Astrocyte (in vitro differentiated cells and primary cell): ENCODE measurements around the gene FBN1. TPM values are rescaled to one million over a fixed set of nuclear protein-coding genes. Genes with fewer than 3 reads are reported as not detected.
A peak's percentile ranks its signal among the peaks of the same experiment; 100 is the strongest.

Experiments
- DNase-seq: peaks from one replicate; pipeline ENCODE4 v3.0.0-alpha.2; 2010; ENCODE audit warnings: low read depth
- FAIRE-seq: peaks from 2 replicates; lab custom pipeline; 2011; peaks lifted over from hg19 to GRCh38; lab: Jason Lieb, UNC
- H2AFZ ChIP-seq: 2 replicates; pipeline ENCODE4 v1.6.0; 2012; ENCODE audit warnings: low read depth, low read length, inconsistent platforms
- H3K27ac ChIP-seq: 2 replicates; pipeline ENCODE4 v1.5.1; 2011; ENCODE audit warnings: low read depth, low read length, inconsistent platforms
- H3K27me3 ChIP-seq: 2 replicates; pipeline ENCODE4 v1.6.0; 2011; ENCODE audit warnings: low read length, inconsistent platforms; ENCODE audit not compliant: insufficient read depth
- H3K36me3 ChIP-seq: 2 replicates; pipeline ENCODE4 v1.5.1; 2011; ENCODE audit warnings: low read length, inconsistent platforms; ENCODE audit not compliant: insufficient read depth
- H3K4me1 ChIP-seq: 2 replicates; pipeline ENCODE4 v1.5.1; 2011; ENCODE audit warnings: low read length, inconsistent platforms; ENCODE audit not compliant: insufficient read depth
- H3K4me2 ChIP-seq: 2 replicates; pipeline ENCODE4 v1.6.0; 2012; ENCODE audit warnings: low read length, inconsistent platforms
- H3K4me3 ChIP-seq: 2 replicates; pipeline ENCODE4 v1.5.1; 2011; ENCODE audit warnings: low read depth, mild to moderate bottlenecking, low read length, inconsistent platforms; ENCODE audit not compliant: insufficient read depth
- H3K79me2 ChIP-seq: 2 replicates; pipeline ENCODE4 v1.6.0; 2012; ENCODE audit warnings: mild to moderate bottlenecking, low read length, inconsistent platforms; ENCODE audit not compliant: insufficient read depth
- H3K9ac ChIP-seq: 2 replicates; pipeline ENCODE4 v1.6.0; 2012; ENCODE audit warnings: mild to moderate bottlenecking, low read length, inconsistent platforms
- H3K9me3 ChIP-seq: 2 replicates; pipeline ENCODE4 v1.5.1; 2012; ENCODE audit warnings: low read depth, mild to moderate bottlenecking, low read length, inconsistent platforms; ENCODE audit not compliant: insufficient read depth
- H4K20me1 ChIP-seq: 2 replicates; pipeline ENCODE4 v1.6.0; 2012; ENCODE audit warnings: low read length, inconsistent platforms; ENCODE audit not compliant: insufficient read depth
- H3K27ac Mint-ChIP-seq: one replicate; pipeline ENCODE4 v1.8.0; 2021; ENCODE audit warnings: mild to moderate bottlenecking, mixed read lengths; ENCODE audit not compliant: unreplicated experiment
- H3K27me3 Mint-ChIP-seq: one replicate; pipeline ENCODE4 v1.8.0; 2021; ENCODE audit warnings: low read depth, mixed read lengths; ENCODE audit not compliant: unreplicated experiment
- H3K36me3 Mint-ChIP-seq: one replicate; pipeline ENCODE4 v1.8.0; 2021; ENCODE audit warnings: low read depth, mixed read lengths; ENCODE audit not compliant: unreplicated experiment
- H3K4me1 Mint-ChIP-seq: one replicate; pipeline ENCODE4 v1.8.0; 2021; ENCODE audit warnings: low read depth, mixed read lengths; ENCODE audit not compliant: unreplicated experiment
- H3K4me3 Mint-ChIP-seq: one replicate; pipeline ENCODE4 v1.8.0; 2021; ENCODE audit warnings: mild to moderate bottlenecking, moderate library complexity, mixed read lengths; ENCODE audit not compliant: unreplicated experiment
- H3K9me3 Mint-ChIP-seq: one replicate; pipeline ENCODE4 v1.8.0; 2021; ENCODE audit warnings: mild to moderate bottlenecking, mixed read lengths; ENCODE audit not compliant: unreplicated experiment
- EZH2 ChIP-seq: IDR thresholded peaks from 2 replicates; pipeline ENCODE4 v1.6.1; 2012; ENCODE audit warnings: mild to moderate bottlenecking, low read length, inconsistent platforms; ENCODE audit not compliant: insufficient read depth
- total RNA-seq: library from RNA; stranded (reverse); gene quantifications from 2 replicates; pipeline ENCODE4 v1.2.1, GENCODE V29; 2021
- TF ChIP-seq, protein P1 (sequence below): IDR thresholded peaks from 2 replicates; pipeline ENCODE4 v1.5.1; 2011; ENCODE audit warnings: low read depth, mild to moderate bottlenecking, inconsistent platforms, low read length, moderate library complexity; ENCODE audit not compliant: insufficient read depth

The FBN1 gene
- total RNA-seq, 1 donor from 2014 or later = 210 TPM

GRCh38 chr15:48486228-48486627 lies 159.3 kb downstream of the FBN1 start:
- Histone ChIP-seq H3K27ac (no peak overlapping the region), H3K4me1 (peaks cover 5% of the 10 kb centered on the region), H4K20me1 (no peaks in the 10 kb centered on the region), H3K4me2 (no peak overlapping the region), H3K79me2 (peaks cover 3% of the 10 kb centered on the region), H3K4me3 (no peak overlapping the region), H3K9ac (no peak overlapping the region), H2AFZ (no peak overlapping the region), H3K36me3 (peaks cover 90% of the 10 kb centered on the region), H3K27me3 (no peaks in the 10 kb centered on the region), H3K9me3 (no peaks in the 10 kb centered on the region)
- no peaks in the 10 kb centered on the region for H3K9me3 Mint-ChIP-seq
- DNase-seq (peak; percentile 26), FAIRE-seq (peak; percentile 66)
- H3K27ac Mint-ChIP-seq = no peak overlapping the region
- H3K36me3 Mint-ChIP-seq = peaks cover 45% of the 10 kb centered on the region
- TF ChIP-seq EZH2 = no peak
- TF ChIP-seq, protein P1, sequence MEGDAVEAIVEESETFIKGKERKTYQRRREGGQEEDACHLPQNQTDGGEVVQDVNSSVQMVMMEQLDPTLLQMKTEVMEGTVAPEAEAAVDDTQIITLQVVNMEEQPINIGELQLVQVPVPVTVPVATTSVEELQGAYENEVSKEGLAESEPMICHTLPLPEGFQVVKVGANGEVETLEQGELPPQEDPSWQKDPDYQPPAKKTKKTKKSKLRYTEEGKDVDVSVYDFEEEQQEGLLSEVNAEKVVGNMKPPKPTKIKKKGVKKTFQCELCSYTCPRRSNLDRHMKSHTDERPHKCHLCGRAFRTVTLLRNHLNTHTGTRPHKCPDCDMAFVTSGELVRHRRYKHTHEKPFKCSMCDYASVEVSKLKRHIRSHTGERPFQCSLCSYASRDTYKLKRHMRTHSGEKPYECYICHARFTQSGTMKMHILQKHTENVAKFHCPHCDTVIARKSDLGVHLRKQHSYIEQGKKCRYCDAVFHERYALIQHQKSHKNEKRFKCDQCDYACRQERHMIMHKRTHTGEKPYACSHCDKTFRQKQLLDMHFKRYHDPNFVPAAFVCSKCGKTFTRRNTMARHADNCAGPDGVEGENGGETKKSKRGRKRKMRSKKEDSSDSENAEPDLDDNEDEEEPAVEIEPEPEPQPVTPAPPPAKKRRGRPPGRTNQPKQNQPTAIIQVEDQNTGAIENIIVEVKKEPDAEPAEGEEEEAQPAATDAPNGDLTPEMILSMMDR = no peak
- no peaks in the 10 kb centered on the region for H3K27me3 Mint-ChIP-seq
- no peaks in the 10 kb centered on the region for H3K4me1 Mint-ChIP-seq
- H3K4me3 Mint-ChIP-seq = no peak overlapping the region

GRCh38 chr15:48481802-48482201 lies 163.7 kb downstream of the FBN1 start:
- H3K4me1 Mint-ChIP-seq = peaks cover 2% of the 10 kb centered on the region

GRCh38 chr15:48479751-48480150 lies 165.8 kb downstream of the FBN1 start:
- no peak for DNase-seq
- no peaks in the 10 kb centered on the region for H4K20me1 ChIP-seq
- H2AFZ ChIP-seq = no peak overlapping the region
- Mint-ChIP-seq H3K4me3 (no peak overlapping the region), H3K27ac (no peak overlapping the region), H3K9me3 (no peaks in the 10 kb centered on the region), H3K27me3 (no peaks in the 10 kb centered on the region), H3K4me1 (peaks cover 11% of the 10 kb centered on the region), H3K36me3 (peaks cover 28% of the 10 kb centered on the region)
- TF ChIP-seq EZH2 = no peak
- TF ChIP-seq, protein P1 = no peak
- no peak overlapping the region for H3K4me3 ChIP-seq
- H3K4me2 ChIP-seq = no peak overlapping the region
- peaks cover 5% of the 10 kb centered on the region for H3K4me1 ChIP-seq
- H3K27ac ChIP-seq = no peak overlapping the region
- H3K9me3 ChIP-seq = no peaks in the 10 kb centered on the region
- peaks cover 72% of the 10 kb centered on the region for H3K36me3 ChIP-seq
- no peaks in the 10 kb centered on the region for H3K79me2 ChIP-seq
- no peaks in the 10 kb centered on the region for H3K27me3 ChIP-seq
- no peak for FAIRE-seq
- no peak overlapping the region for H3K9ac ChIP-seq

More at GRCh38 chr15:48481802-48482201, 163.7 kb downstream of the FBN1 start:
- Mint-ChIP-seq H3K9me3 (no peaks in the 10 kb centered on the region), H3K27me3 (no peaks in the 10 kb centered on the region), H3K27ac (no peak overlapping the region), H3K36me3 (peaks cover 27% of the 10 kb centered on the region), H3K4me3 (no peak overlapping the region)
- Histone ChIP-seq H3K27me3 (no peaks in the 10 kb centered on the region), H3K36me3 (peaks cover 87% of the 10 kb centered on the region), H3K27ac (no peak overlapping the region), H4K20me1 (no peaks in the 10 kb centered on the region), H3K9ac (no peak overlapping the region), H3K4me2 (no peak overlapping the region), H3K9me3 (no peaks in the 10 kb centered on the region), H2AFZ (no peak overlapping the region), H3K4me1 (peaks cover 5% of the 10 kb centered on the region), H3K4me3 (no peak overlapping the region), H3K79me2 (no peaks in the 10 kb centered on the region)
- FAIRE-seq (no peak), DNase-seq (peak; percentile 29)
- TF ChIP-seq EZH2 = no peak
- TF ChIP-seq, protein P1 = no peak
